ENCODE results near the gene ARID5B. TPM values are rescaled to one million over a fixed set of nuclear protein-coding genes. Genes with fewer than 3 reads are reported as not detected.

The ARID5B gene
- total and polyA plus RNA-seq, 2 donors: 11.3 to 18.6 TPM

DNA sequence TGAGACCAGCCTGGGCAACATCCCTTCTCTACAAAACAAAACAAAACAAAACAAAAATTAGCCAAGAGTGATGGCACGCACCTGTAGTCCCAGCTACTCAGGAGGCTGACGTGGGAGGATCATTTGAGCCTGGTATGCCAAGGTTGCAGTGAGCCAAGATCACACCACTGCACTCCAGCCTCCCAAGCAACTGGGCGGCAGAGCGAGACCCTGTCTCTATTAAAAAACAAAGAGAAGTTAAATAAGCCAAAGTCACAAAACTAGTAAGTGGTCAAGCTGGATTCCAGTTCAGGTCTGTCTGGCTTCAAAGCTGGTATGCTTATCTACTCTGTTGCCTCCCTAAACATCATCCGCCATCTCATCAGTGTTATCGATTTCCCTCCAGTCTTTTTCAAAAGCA is 110.8 kb downstream of the ARID5B start:
- Histone ChIP-seq H3K27ac (ENCODE audit: low read depth in 1 of 2, low read length in 1 of 2) (no peak overlapping the region), H3K4me1 (ENCODE audit: control insufficient read depth in 2 of 2, insufficient read depth in 2 of 2, low read length in 2 of 2) (peaks cover 5 to 11% of the 10 kb centered on the region in 2 donors), H3K4me3 (ENCODE audit: low read length in 2 of 2) (no peak overlapping the region), H3K27me3 (ENCODE audit: control insufficient read depth in 2 of 2, insufficient read depth in 1 of 2, low read length in 1 of 2) (no peaks in the 10 kb centered on the region), H3K36me3 (ENCODE audit: control insufficient read depth in 2 of 2, insufficient read depth in 2 of 2, low read length in 1 of 2) (peaks cover 12 to 49% of the 10 kb centered on the region in 2 donors), H3K9me3 (ENCODE audit: control insufficient read depth in 2 of 2, insufficient read depth in 1 of 2, low read length in 1 of 2) (no peaks in the 10 kb centered on the region)
- 99% methylated on average over 6 of the region's 6 CpGs for WGBS
- DNase-seq (ENCODE audit: low read depth in 6 of 9, low spot score in 9 of 9): no peak

DNA sequence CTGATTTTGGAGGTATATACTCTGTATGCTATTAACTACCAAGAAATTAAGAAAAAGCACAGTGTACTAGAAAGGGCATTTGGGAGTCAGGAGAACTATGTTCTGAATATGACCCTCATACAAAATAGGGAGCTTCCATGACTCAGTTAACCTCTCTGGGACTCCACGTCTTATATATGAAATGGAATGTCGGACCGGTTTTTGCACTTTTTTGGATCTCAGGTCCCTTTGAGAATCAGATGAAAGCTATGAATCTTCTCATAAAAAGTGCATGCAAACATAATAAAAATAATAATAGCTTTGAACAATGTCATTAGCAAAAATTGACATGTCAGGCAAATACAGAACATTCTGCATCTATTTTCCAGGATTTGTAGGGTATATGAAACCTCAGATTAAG is 113.0 kb downstream of the ARID5B start:
- Histone ChIP-seq H3K27me3 (ENCODE audit: control insufficient read depth in 2 of 2, insufficient read depth in 1 of 2, low read length in 1 of 2) (no peaks in the 10 kb centered on the region), H3K27ac (ENCODE audit: low read depth in 1 of 2, low read length in 1 of 2) (no peak overlapping the region), H3K4me3 (ENCODE audit: low read length in 2 of 2) (no peak overlapping the region), H3K9me3 (ENCODE audit: control insufficient read depth in 2 of 2, insufficient read depth in 1 of 2, low read length in 1 of 2) (no peaks in the 10 kb centered on the region), H3K4me1 (ENCODE audit: control insufficient read depth in 2 of 2, insufficient read depth in 2 of 2, low read length in 2 of 2) (peaks cover 4 to 5% of the 10 kb centered on the region in 2 donors), H3K36me3 (ENCODE audit: control insufficient read depth in 2 of 2, insufficient read depth in 2 of 2, low read length in 1 of 2) (peaks cover 9 to 40% of the 10 kb centered on the region in 2 donors)
- WGBS: 97% methylated on average over 3 of the region's 3 CpGs
- DNase-seq (ENCODE audit: low read depth in 6 of 9, low spot score in 9 of 9): no peak

DNA sequence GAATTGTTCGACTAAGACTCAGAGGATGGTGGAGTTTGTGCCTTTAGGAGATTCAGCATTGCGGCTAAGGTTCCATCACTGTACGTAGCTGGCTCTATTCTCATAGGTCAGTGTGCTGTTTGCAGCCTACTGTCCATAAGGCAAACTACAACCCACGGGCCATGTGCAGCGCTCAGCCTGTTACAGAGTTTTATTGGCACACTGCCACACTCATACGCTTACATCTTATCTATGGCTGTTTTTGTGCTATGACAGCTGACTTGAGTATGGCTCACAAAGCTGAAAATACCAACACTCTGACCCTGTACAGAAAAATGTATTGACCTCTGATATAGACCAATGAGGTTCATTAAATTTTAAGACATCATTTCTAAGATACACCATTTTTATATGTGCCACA is 114.5 kb downstream of the ARID5B start:
- H3K27me3 ChIP-seq (ENCODE audit: control insufficient read depth in 2 of 2, insufficient read depth in 1 of 2, low read length in 1 of 2): no peaks in the 10 kb centered on the region
- peaks cover 2 to 4% of the 10 kb centered on the region in 2 donors for H3K4me1 ChIP-seq (ENCODE audit: control insufficient read depth in 2 of 2, insufficient read depth in 2 of 2, low read length in 2 of 2)
- H3K4me3 ChIP-seq (ENCODE audit: low read length in 2 of 2): no peak overlapping the region
- no peak overlapping the region for H3K27ac ChIP-seq (ENCODE audit: low read depth in 1 of 2, low read length in 1 of 2)
- no peaks in the 10 kb centered on the region for H3K9me3 ChIP-seq (ENCODE audit: control insufficient read depth in 2 of 2, insufficient read depth in 1 of 2, low read length in 1 of 2)
- peaks cover 9 to 35% of the 10 kb centered on the region in 2 donors for H3K36me3 ChIP-seq (ENCODE audit: control insufficient read depth in 2 of 2, insufficient read depth in 2 of 2, low read length in 1 of 2)
- DNase-seq (ENCODE audit: low read depth in 6 of 9, low spot score in 9 of 9): no peak
- WGBS: 96% methylated on average over 6 of the region's 6 CpGs

DNA sequence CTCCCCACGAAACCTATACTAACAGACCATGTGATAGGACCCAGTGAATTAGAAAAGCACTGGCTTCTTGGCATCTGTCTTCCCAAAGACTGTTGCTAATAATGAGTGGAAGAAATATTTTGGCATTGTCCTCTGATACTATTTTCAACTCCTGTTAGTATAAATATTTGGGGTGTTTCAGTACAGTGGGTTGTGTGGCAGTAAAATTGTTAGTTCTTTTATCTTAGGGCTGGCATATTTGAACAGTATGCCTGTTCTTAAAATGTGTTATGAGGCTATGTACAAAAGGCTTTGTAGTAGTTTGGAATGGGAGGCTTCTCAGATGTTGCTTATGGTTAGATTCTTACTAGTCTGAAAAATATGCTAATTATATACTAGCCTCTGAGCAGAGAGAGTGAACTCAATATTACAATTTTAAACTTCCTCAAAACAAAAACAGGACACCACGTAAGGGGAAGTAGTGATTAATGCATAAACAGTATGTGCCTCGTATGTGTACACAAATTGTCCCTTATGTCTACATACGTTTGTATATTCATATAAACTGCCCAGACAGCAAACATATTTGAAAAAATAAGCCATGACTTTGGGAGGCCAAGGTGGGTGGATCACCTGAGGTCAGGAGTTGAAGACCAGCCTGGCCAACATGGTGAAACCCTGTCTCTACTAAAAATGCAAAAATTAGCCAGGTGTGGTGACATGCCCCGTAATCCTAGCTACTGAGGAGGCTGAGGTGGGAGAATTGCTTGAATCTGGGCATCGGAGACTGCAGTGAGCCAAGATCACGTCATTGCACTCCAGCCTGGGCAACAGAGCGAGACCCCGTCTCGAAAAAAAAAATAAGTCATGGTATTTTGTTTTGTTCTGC is 115.4 kb downstream of the ARID5B start:
- Histone ChIP-seq H3K36me3 (ENCODE audit: control insufficient read depth in 2 of 2, insufficient read depth in 2 of 2, low read length in 1 of 2) (peaks cover 5 to 27% of the 10 kb centered on the region in 2 donors), H3K27ac (ENCODE audit: low read depth in 1 of 2, low read length in 1 of 2) (no peak overlapping the region), H3K4me1 (ENCODE audit: control insufficient read depth in 2 of 2, insufficient read depth in 2 of 2, low read length in 2 of 2) (peaks cover 0 to 4% of the 10 kb centered on the region in 2 donors), H3K4me3 (ENCODE audit: low read length in 2 of 2) (no peak overlapping the region), H3K27me3 (ENCODE audit: control insufficient read depth in 2 of 2, insufficient read depth in 1 of 2, low read length in 1 of 2) (no peaks in the 10 kb centered on the region), H3K9me3 (ENCODE audit: control insufficient read depth in 2 of 2, insufficient read depth in 1 of 2, low read length in 1 of 2) (no peaks in the 10 kb centered on the region)
- no peak for DNase-seq (ENCODE audit: low read depth in 6 of 9, low spot score in 9 of 9)
- WGBS: 92% methylated on average over 10 of the region's 10 CpGs

DNA sequence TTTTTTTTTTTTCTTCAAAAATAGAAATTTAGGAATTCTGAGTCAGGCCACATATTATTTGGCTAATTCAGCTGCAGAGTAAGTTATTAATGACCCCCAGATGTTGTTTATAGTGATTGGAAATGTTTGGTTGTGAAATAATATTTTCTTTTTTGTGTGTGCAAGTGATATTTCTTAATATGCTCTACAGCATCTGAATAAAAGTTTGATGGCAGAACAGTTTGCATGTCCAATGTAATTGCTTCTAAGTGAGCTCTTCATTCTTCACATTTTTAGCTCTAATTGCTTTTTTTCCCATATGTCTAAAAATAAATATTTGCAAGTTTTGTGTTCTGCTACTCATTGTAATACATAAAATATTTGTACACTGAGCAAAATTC is 116.0 kb downstream of the ARID5B start:
- Histone ChIP-seq H3K36me3 (ENCODE audit: control insufficient read depth in 2 of 2, insufficient read depth in 2 of 2, low read length in 1 of 2) (peaks cover under 1 to 23% of the 10 kb centered on the region in 2 donors), H3K27ac (ENCODE audit: low read depth in 1 of 2, low read length in 1 of 2) (no peak overlapping the region), H3K4me1 (ENCODE audit: control insufficient read depth in 2 of 2, insufficient read depth in 2 of 2, low read length in 2 of 2) (peaks cover 0 to 4% of the 10 kb centered on the region in 2 donors), H3K4me3 (ENCODE audit: low read length in 2 of 2) (no peak overlapping the region), H3K27me3 (ENCODE audit: control insufficient read depth in 2 of 2, insufficient read depth in 1 of 2, low read length in 1 of 2) (no peaks in the 10 kb centered on the region), H3K9me3 (ENCODE audit: control insufficient read depth in 2 of 2, insufficient read depth in 1 of 2, low read length in 1 of 2) (no peaks in the 10 kb centered on the region)
- DNase-seq (ENCODE audit: low read depth in 6 of 9, low spot score in 9 of 9): no peak

DNA sequence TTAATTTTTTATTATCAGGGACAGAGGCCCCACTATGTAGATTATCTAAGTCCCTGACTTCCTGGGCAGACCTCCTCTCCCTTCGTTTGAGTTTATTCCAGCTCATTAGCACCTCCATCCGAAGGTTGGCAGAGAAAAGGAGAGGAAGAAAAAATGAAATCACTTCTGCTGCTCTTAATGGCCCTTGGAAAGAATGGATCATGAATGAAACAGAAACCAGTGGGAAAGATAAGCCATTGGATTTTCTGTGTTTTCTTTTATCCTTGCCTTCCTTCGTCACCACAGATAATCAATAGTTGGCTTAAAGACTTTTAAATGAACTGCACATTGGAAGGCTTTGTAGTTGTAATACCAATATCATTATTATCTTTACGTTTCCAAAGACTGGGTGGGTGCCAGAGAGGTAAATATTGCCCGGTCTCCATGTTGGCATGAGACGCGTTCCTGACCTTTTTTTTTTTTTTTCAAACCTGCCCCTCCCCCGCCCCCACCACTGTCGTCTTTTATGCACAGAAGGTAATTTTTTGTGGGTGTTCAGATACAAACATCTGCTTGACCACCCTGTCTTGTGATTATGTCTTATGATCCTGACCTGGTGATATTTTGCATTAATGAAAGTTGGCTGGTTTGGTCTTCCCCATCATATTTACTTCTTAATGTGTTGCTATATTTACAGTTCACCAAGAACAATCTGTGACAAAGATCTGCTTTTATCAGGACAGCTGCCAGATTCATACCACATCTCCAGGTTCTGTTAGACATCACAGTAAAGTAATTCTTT is 116.8 kb downstream of the ARID5B start:
- H3K27ac ChIP-seq (ENCODE audit: low read depth in 1 of 2, low read length in 1 of 2): peak overlapping the region in 1 of 2 donors; percentile 3
- H3K36me3 ChIP-seq (ENCODE audit: control insufficient read depth in 2 of 2, insufficient read depth in 2 of 2, low read length in 1 of 2): peaks cover 0 to 20% of the 10 kb centered on the region in 2 donors
- WGBS: 93% methylated on average over 9 of the region's 9 CpGs
- no peak overlapping the region for H3K4me3 ChIP-seq (ENCODE audit: low read length in 2 of 2)
- DNase-seq (ENCODE audit: low read depth in 6 of 9, low spot score in 9 of 9): no peak
- H3K4me1 ChIP-seq (ENCODE audit: control insufficient read depth in 2 of 2, insufficient read depth in 2 of 2, low read length in 2 of 2): peaks cover 0 to 4% of the 10 kb centered on the region in 2 donors
- no peaks in the 10 kb centered on the region for H3K27me3 ChIP-seq (ENCODE audit: control insufficient read depth in 2 of 2, insufficient read depth in 1 of 2, low read length in 1 of 2)
- H3K9me3 ChIP-seq (ENCODE audit: control insufficient read depth in 2 of 2, insufficient read depth in 1 of 2, low read length in 1 of 2): no peaks in the 10 kb centered on the region

DNA sequence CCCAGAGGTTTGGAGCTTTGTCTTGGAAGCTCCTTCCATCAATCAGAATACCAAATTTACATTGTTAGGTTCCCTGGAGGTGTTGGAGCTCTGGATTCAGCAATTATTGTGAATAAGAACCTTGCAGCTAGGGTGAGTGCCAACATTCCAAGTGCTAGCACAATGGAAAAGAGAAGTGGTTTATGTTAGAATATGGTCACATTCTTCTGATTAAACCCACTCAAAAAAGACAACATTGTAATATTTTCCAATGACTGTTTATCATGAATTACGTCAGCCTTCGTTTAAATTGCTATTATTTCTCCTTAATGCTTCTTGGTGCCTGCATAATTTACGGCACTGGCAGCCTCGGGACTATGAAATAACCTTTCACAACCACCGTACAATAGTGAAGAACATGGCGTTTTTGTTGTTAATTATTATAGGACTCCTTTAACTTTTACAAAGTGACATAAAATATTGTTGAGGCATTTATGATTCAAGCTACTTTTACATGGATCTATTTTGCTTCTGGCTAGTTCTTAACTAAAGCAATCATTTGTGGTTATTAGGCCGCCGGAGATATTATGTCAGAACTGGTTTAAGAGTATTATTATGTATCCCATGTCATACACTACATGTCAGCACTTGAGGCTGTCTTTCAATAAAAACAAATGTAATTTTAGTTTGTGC is 117.7 kb downstream of the ARID5B start:
- Histone ChIP-seq H3K9me3 (ENCODE audit: control insufficient read depth in 2 of 2, insufficient read depth in 1 of 2, low read length in 1 of 2) (no peaks in the 10 kb centered on the region), H3K27ac (ENCODE audit: low read depth in 1 of 2, low read length in 1 of 2) (peak overlapping the region in 1 of 2 donors; percentile 35), H3K36me3 (ENCODE audit: control insufficient read depth in 2 of 2, insufficient read depth in 2 of 2, low read length in 1 of 2) (peaks cover 0 to 19% of the 10 kb centered on the region in 2 donors), H3K27me3 (ENCODE audit: control insufficient read depth in 2 of 2, insufficient read depth in 1 of 2, low read length in 1 of 2) (no peaks in the 10 kb centered on the region), H3K4me3 (ENCODE audit: low read length in 2 of 2) (no peak overlapping the region), H3K4me1 (ENCODE audit: control insufficient read depth in 2 of 2, insufficient read depth in 2 of 2, low read length in 2 of 2) (peaks cover 0 to 4% of the 10 kb centered on the region in 2 donors)
- DNase-seq (ENCODE audit: low read depth in 6 of 9, low spot score in 9 of 9): no peak
- 95% methylated on average over 8 of the region's 8 CpGs for WGBS

DNA sequence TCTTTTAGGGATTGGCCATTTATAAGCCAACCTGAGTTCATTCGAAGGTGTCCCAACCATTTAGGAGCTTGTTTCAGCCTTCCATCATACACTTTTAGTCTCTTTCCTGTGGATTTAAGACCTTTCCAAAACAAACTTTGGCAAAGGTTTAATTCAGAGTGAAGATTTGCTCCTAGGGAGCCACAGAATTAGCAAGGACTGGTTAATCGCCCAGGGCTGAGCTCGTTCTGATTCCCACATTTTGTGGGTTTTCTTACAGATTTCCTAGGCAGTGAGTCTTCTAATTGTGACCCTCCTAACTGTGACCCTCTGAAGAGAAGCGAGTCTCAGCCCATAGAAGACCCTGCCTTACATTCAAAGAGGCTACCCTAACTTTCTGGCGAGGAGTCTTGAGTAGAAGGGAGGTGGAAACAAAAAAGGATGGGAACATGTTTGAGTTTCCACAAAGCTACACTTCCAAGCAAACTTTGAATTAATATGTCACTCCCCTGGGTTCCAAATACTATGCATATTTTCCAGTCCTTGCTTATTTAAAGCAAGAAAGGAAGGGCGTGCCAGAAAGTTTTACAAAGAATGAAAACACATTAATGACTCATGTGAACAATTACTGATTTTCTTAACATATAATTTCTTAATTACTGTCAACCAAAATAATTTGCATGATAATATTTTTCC is 118.3 kb downstream of the ARID5B start:
- WGBS: 95% methylated on average over 6 of the region's 6 CpGs
- H3K27me3 ChIP-seq (ENCODE audit: control insufficient read depth in 2 of 2, insufficient read depth in 1 of 2, low read length in 1 of 2): no peaks in the 10 kb centered on the region
- no peak overlapping the region for H3K4me3 ChIP-seq (ENCODE audit: low read length in 2 of 2)
- peak overlapping the region in 1 of 2 donors; percentile 35 for H3K27ac ChIP-seq (ENCODE audit: low read depth in 1 of 2, low read length in 1 of 2)
- H3K9me3 ChIP-seq (ENCODE audit: control insufficient read depth in 2 of 2, insufficient read depth in 1 of 2, low read length in 1 of 2): no peaks in the 10 kb centered on the region
- DNase-seq (ENCODE audit: low read depth in 6 of 9, low spot score in 9 of 9): no peak
- H3K4me1 ChIP-seq (ENCODE audit: control insufficient read depth in 2 of 2, insufficient read depth in 2 of 2, low read length in 2 of 2): peaks cover 0 to 4% of the 10 kb centered on the region in 2 donors
- H3K36me3 ChIP-seq (ENCODE audit: control insufficient read depth in 2 of 2, insufficient read depth in 2 of 2, low read length in 1 of 2): peaks cover 0 to 16% of the 10 kb centered on the region in 2 donors

Measured in thymus (tissue), 11 donors.